Activated CD4-positive, CD25-positive, alpha-beta regulatory T cell treated with anti-CD3 and anti-CD28 coated beads, Interleukin-2, amount 50 U/mL, for 16 hours (primary cell): Measurements from ENCODE around the gene FAM131B.

Experiments
- DNase-seq: peaks from one replicate; pipeline ENCODE4 v3.0.0-alpha.2; 2020; ENCODE audit warnings: low read depth, low spot score

Gene FAM131B

GRCh38 chr7:143359771-143360353, 2.7 kb downstream of the FAM131B start:
- no peak for DNase-seq

- no peak for DNase-seq
Observed at GRCh38 chr7:143358626-143359025, 3.9 kb downstream of the FAM131B start.

GRCh38 chr7:143356414-143357050, 6.0 kb downstream of the FAM131B start:
- DNase-seq: no peak

- no peak for DNase-seq
Observed at GRCh38 chr7:143355450-143356385, 6.8 kb downstream of the FAM131B start.

- DNase-seq: no peak
Observed at GRCh38 chr7:143354965-143355364, 7.5 kb downstream of the FAM131B start.

- DNase-seq: no peak
Observed at GRCh38 chr7:143354376-143354775, 8.1 kb downstream of the FAM131B start.

GRCh38 chr7:143352531-143353002, 9.9 kb downstream of the FAM131B start:
- DNase-seq: no peak

GRCh38 chr7:143351574-143351973, 10.9 kb downstream of the FAM131B start:
- no peak for DNase-seq

- DNase-seq: no peak
Observed at GRCh38 chr7:143351060-143351459, 11.5 kb downstream of the FAM131B start.

- DNase-seq: no peak
Observed at GRCh38 chr7:143347950-143348349, 14.6 kb downstream of the FAM131B start.

GRCh38 chr7:143346018-143346417, 16.5 kb downstream of the FAM131B start:
- no peak for DNase-seq

GRCh38 chr7:143345428-143345900, 17.0 kb downstream of the FAM131B start:
- DNase-seq: peak; percentile 27

- no peak for DNase-seq
Observed at GRCh38 chr7:143343596-143343995, 18.9 kb downstream of the FAM131B start.

GRCh38 chr7:143341842-143342241, 20.7 kb downstream of the FAM131B start:
- no peak for DNase-seq

GRCh38 chr7:143337216-143337615, 25.3 kb downstream of the FAM131B start:
- DNase-seq: no peak

GRCh38 chr7:143334244-143334643, 28.3 kb downstream of the FAM131B start:
- no peak for DNase-seq

- DNase-seq: no peak
Observed at GRCh38 chr7:143331179-143331801, 31.2 kb downstream of the FAM131B start.

GRCh38 chr7:143329471-143330170, 32.9 kb downstream of the FAM131B start:
- DNase-seq: no peak

GRCh38 chr7:143327903-143328302, 34.6 kb downstream of the FAM131B start:
- no peak for DNase-seq

- DNase-seq: no peak
Observed at GRCh38 chr7:143325240-143325639, 37.3 kb downstream of the FAM131B start.

GRCh38 chr7:143323653-143324052, 38.9 kb downstream of the FAM131B start:
- DNase-seq: no peak
